DND-41 (cell line): ENCODE measurements around the gene JMJD8.

Experiments
- ATAC-seq: fragments of 200-7000 bp; cut with Tn5 transposase; 3 replicates; pipeline ENCODE4 v1.9.1; 2021; ENCODE audit warnings: low read depth; ENCODE audit not compliant: insufficient read depth
- DNase-seq: peaks from one replicate; pipeline ENCODE4 v3.0.0-alpha.2; 2020
- H2AFZ ChIP-seq: 2 replicates; pipeline ENCODE4 v1.6.0; 2012; ENCODE audit warnings: low read depth, low read length
- H3K27ac ChIP-seq: 2 replicates; pipeline ENCODE4 v1.5.1; 2012; ENCODE audit warnings: low read length, inconsistent platforms
- H3K27me3 ChIP-seq: fragments of 200-600 bp; sonication (generic); 2 replicates; pipeline ENCODE4 v1.6.0; 2012; ENCODE audit warnings: low read length, mild to moderate bottlenecking, inconsistent platforms; ENCODE audit not compliant: insufficient read depth, poor library complexity
- H3K36me3 ChIP-seq: 2 replicates; pipeline ENCODE4 v1.5.1; 2012; ENCODE audit warnings: low read length, inconsistent platforms; ENCODE audit not compliant: insufficient read depth
- H3K4me1 ChIP-seq: 2 replicates; pipeline ENCODE4 v1.5.1; 2012; ENCODE audit warnings: mild to moderate bottlenecking, low read length; ENCODE audit not compliant: insufficient read depth
- H3K4me2 ChIP-seq: 2 replicates; pipeline ENCODE4 v1.6.0; 2012; ENCODE audit warnings: mild to moderate bottlenecking, moderate library complexity, low read length, inconsistent platforms; ENCODE audit not compliant: insufficient read depth
- H3K4me3 ChIP-seq, 2 experiments: fragments of 200-600 bp in 1 of 2; shearing (Covaris generic) in 1 of 2; 2 replicates each; pipeline ENCODE4 v1.5.1; 2012 to 2016; ENCODE audit warnings: inconsistent platforms in 2 of 2, low read length in 2 of 2, mild to moderate bottlenecking in 2 of 2, low read depth in 1 of 2, moderate library complexity in 1 of 2
- H3K79me2 ChIP-seq: 2 replicates; pipeline ENCODE4 v1.6.0; 2012; ENCODE audit warnings: low read length, inconsistent platforms; ENCODE audit not compliant: insufficient read depth
- H3K9ac ChIP-seq: 2 replicates; pipeline ENCODE4 v1.6.0; 2012; ENCODE audit warnings: low read depth, mild to moderate bottlenecking, inconsistent platforms, low read length, moderate library complexity
- H3K9me3 ChIP-seq: 2 replicates; pipeline ENCODE4 v1.5.1; 2012; ENCODE audit warnings: low read length, moderate library complexity, mild to moderate bottlenecking, inconsistent platforms; ENCODE audit not compliant: insufficient read depth, severe bottlenecking
- H4K20me1 ChIP-seq: 2 replicates; pipeline ENCODE4 v1.6.0; 2012; ENCODE audit warnings: low read length; ENCODE audit not compliant: insufficient read depth
- CTCF ChIP-seq: IDR thresholded peaks from 2 replicates; pipeline ENCODE4 v1.5.1; 2012; ENCODE audit warnings: borderline replicate concordance, low read length, moderate library complexity, mild to moderate bottlenecking; ENCODE audit not compliant: poor library complexity, severe bottlenecking; ENCODE audit errors: extremely low read depth
- EZH2 ChIP-seq: IDR thresholded peaks from 3 replicates; pipeline ENCODE4 v1.6.1; 2012; ENCODE audit warnings: borderline replicate concordance, low read depth, mild to moderate bottlenecking, moderate library complexity, low read length, inconsistent platforms; ENCODE audit not compliant: severe bottlenecking

The JMJD8 gene

GRCh38 chr16:652454-653305 lies 31.5 kb downstream of the JMJD8 start:
- Histone ChIP-seq H3K27ac (no peak overlapping the region), H3K9me3 (no peaks in the 10 kb centered on the region), H3K27me3 (no peaks in the 10 kb centered on the region), H4K20me1 (0 out of 2 replicates have a peak, but pooled peaks cover under 1% of the 10 kb centered on the region), H2AFZ (no peak overlapping the region), H3K4me1 (peaks cover 24% of the 10 kb centered on the region), H3K36me3 (peaks cover 68% of the 10 kb centered on the region), H3K4me2 (no peak overlapping the region), H3K9ac (no peak overlapping the region), H3K79me2 (peaks cover 32% of the 10 kb centered on the region), H3K4me3 (no peak overlapping the region)
- no peak for DNase-seq
- TF ChIP-seq CTCF, result no peak
- no peak for TF ChIP-seq EZH2
- ATAC-seq, result no peak

GRCh38 chr16:651844-652243 lies 32.3 kb downstream of the JMJD8 start:
- no peak for DNase-seq
- Histone ChIP-seq H3K9me3 (no peaks in the 10 kb centered on the region), H3K27me3 (no peaks in the 10 kb centered on the region), H3K4me3 (no peak overlapping the region), H3K27ac (no peak overlapping the region), H3K4me2 (no peak overlapping the region), H3K4me1 (peaks cover 29% of the 10 kb centered on the region), H2AFZ (no peak overlapping the region), H3K36me3 (peaks cover 60% of the 10 kb centered on the region), H4K20me1 (0 out of 2 replicates have a peak, but pooled peaks cover 3% of the 10 kb centered on the region), H3K9ac (no peak overlapping the region), H3K79me2 (peaks cover 38% of the 10 kb centered on the region)
- no peak for TF ChIP-seq EZH2
- no peak for TF ChIP-seq CTCF
- ATAC-seq, result no peak

GRCh38 chr16:649631-650030 lies 34.5 kb downstream of the JMJD8 start:
- H3K4me1 ChIP-seq, result peaks cover 29% of the 10 kb centered on the region
- H3K36me3 ChIP-seq, result peaks cover 38% of the 10 kb centered on the region
- H4K20me1 ChIP-seq, result 0 out of 2 replicates have a peak, but pooled peaks cover 3% of the 10 kb centered on the region
- peak overlapping the region; percentile 87 for H3K9ac ChIP-seq
- H2AFZ ChIP-seq, result peak overlapping the region; percentile 78
- H3K79me2 ChIP-seq, result peaks cover 38% of the 10 kb centered on the region
- peak overlapping the region; percentile 65 for H3K27ac ChIP-seq
- no peaks in the 10 kb centered on the region for H3K9me3 ChIP-seq
- peak overlapping the region; percentile 92 for H3K4me2 ChIP-seq
- H3K4me3 ChIP-seq, result peak overlapping the region; percentile 45 to 84; a peak in 3 of 4 replicates
- H3K27me3 ChIP-seq, result no peaks in the 10 kb centered on the region
- TF ChIP-seq CTCF (no peak), EZH2 (no peak)
- ATAC-seq, result peak; percentile 23
- DNase-seq, result peak; percentile 41
